GM23248 (cell line): Measurements from ENCODE around the gene JMJD1C. TPM values are rescaled to one million over a fixed set of nuclear protein-coding genes. Genes with fewer than 3 reads are reported as not detected.

Experiments
- DNase-seq: peaks from one replicate; pipeline ENCODE4 v3.0.0-alpha.2; 2015
- H2AFZ ChIP-seq: fragments of 200-600 bp; sonication (generic); 2 replicates; pipeline ENCODE4 v1.6.1; 2016; ENCODE audit warnings: antibody characterized with exemption
- H3F3A ChIP-seq: fragments of 200-600 bp; sonication (generic); 2 replicates; pipeline ENCODE4 v1.6.1; 2016; ENCODE audit warnings: mild to moderate bottlenecking, antibody characterized with exemption, mixed run types; ENCODE audit not compliant: insufficient read depth
- H3K27ac ChIP-seq: fragments of 200-600 bp; sonication (generic); 2 replicates; pipeline ENCODE4 v1.5.1; 2016; ENCODE audit warnings: mild to moderate bottlenecking
- H3K27me3 ChIP-seq: fragments of 200-600 bp; sonication (generic); replicated peaks from 2 replicates; pipeline ENCODE4 v1.6.1; 2016; ENCODE audit warnings: mild to moderate bottlenecking; ENCODE audit not compliant: insufficient read depth
- H3K36me3 ChIP-seq: fragments of 200-600 bp; sonication (generic); 2 replicates; pipeline ENCODE4 v1.6.1; 2016; ENCODE audit warnings: low read depth, mild to moderate bottlenecking
- H3K4me1 ChIP-seq: fragments of 200-600 bp; sonication (generic); 2 replicates; pipeline ENCODE4 v1.6.1; 2016; ENCODE audit warnings: mild to moderate bottlenecking; ENCODE audit not compliant: insufficient read depth
- H3K4me2 ChIP-seq: fragments of 200-600 bp; sonication (generic); one replicate; pipeline ENCODE4 v1.6.1; 2016; ENCODE audit warnings: mild to moderate bottlenecking; ENCODE audit not compliant: unreplicated experiment
- H3K4me3 ChIP-seq: fragments of 200-600 bp; sonication (generic); 2 replicates; pipeline ENCODE4 v1.5.1; 2016; ENCODE audit warnings: mild to moderate bottlenecking
- H3K79me2 ChIP-seq: fragments of 200-600 bp; sonication (generic); 2 replicates; pipeline ENCODE4 v1.6.1; 2016; ENCODE audit warnings: mild to moderate bottlenecking; ENCODE audit not compliant: insufficient read depth
- H3K9ac ChIP-seq: fragments of 200-600 bp; sonication (generic); 2 replicates; pipeline ENCODE4 v1.6.1; 2016; ENCODE audit warnings: mild to moderate bottlenecking
- H3K9me2 ChIP-seq: fragments of 200-600 bp; sonication (generic); 2 replicates; pipeline ENCODE4 v1.6.1; 2016; ENCODE audit warnings: mixed run types, mild to moderate bottlenecking, moderate library complexity; ENCODE audit not compliant: insufficient read depth
- H3K9me3 ChIP-seq: fragments of 200-600 bp; sonication (generic); one replicate; pipeline ENCODE4 v1.6.1; 2017; ENCODE audit warnings: low read depth
- H4K20me1 ChIP-seq: fragments of 200-600 bp; sonication (generic); 2 replicates; pipeline ENCODE4 v1.6.0; 2016; ENCODE audit not compliant: insufficient read depth
- EZH2 ChIP-seq: fragments of 200-600 bp; sonication (generic); IDR thresholded peaks from 2 replicates; pipeline ENCODE4 v1.6.1; 2018; ENCODE audit warnings: antibody characterized with exemption, mild to moderate bottlenecking; ENCODE audit not compliant: insufficient read depth, poor library complexity, severe bottlenecking
- EZH2phosphoT487 ChIP-seq: fragments of 200-600 bp; sonication (generic); IDR thresholded peaks from 2 replicates; pipeline ENCODE4 v1.6.1; 2018; ENCODE audit warnings: antibody characterized with exemption, moderate library complexity, mild to moderate bottlenecking, low read depth; ENCODE audit not compliant: insufficient read depth
- WGBS, 2 experiments: methylation state at CpG; one replicate each; pipeline ENCODE4 v1.1.6; 2015 to 2017; ENCODE audit warnings: low lambda C conversion rate in 2 of 2, low coverage in 1 of 2; ENCODE audit errors: missing lambda C conversion rate in 2 of 2; 5-methylcytosine and 5-hydroxymethylcytosine counted together
- in situ Hi-C: fragments of 300-500 bp; cut with MboI; formaldehyde crosslinking; loops from 2 replicates; pipeline ENCODE4 v1.15.0; 2020
- polyA plus RNA-seq: library from polyadenylated mRNA; unstranded; fragments of >200 nt; fragmentation: Nextera tagmentation; extraction: Ambion mirVana; gene quantifications from 2 replicates; pipeline ENCODE4 v1.2.1, GENCODE V29; 2016
- total RNA-seq: library from RNA; depleted of rRNA; stranded (reverse); fragments of >200 nt; shearing (Covaris generic); gene quantifications from 2 replicates; pipeline ENCODE4 v1.2.3, GENCODE V29; 2014

JMJD1C gene
- total and polyA plus RNA-seq, 2 experiments from 2014 or later: 34.6 to 74.3 TPM

GRCh38 chr10:63392224-63392623 is 73.6 kb downstream of the JMJD1C start:
- H3K79me2 ChIP-seq: peaks cover 100% of the 10 kb centered on the region
- no peaks in the 10 kb centered on the region for H3K27me3 ChIP-seq
- DNase-seq: no peak
- H3K27ac ChIP-seq: no peak overlapping the region
- H3K4me3 ChIP-seq: no peak overlapping the region
- H3K9ac ChIP-seq: no peak overlapping the region
- no peaks in the 10 kb centered on the region for H3K9me3 ChIP-seq
- H4K20me1 ChIP-seq: 0 out of 2 replicates have a peak, but pooled peaks cover 6% of the 10 kb centered on the region
- H3K4me2 ChIP-seq: no peak overlapping the region
- H3F3A ChIP-seq: no peaks in the 10 kb centered on the region
- WGBS, 2 experiments: 98% methylated on average over 6 of the region's 6 CpGs
- no peak overlapping the region for H2AFZ ChIP-seq
- H3K9me2 ChIP-seq: no peaks in the 10 kb centered on the region
- peaks cover 11% of the 10 kb centered on the region; the same call in 1 of the 2 replicates for H3K4me1 ChIP-seq
- in situ Hi-C loops: no loop called here
- no peak for TF ChIP-seq EZH2phosphoT487
- TF ChIP-seq EZH2: no peak
- H3K36me3 ChIP-seq: no peaks in the 10 kb centered on the region

GRCh38 chr10:63391812-63392211 is 74.0 kb downstream of the JMJD1C start:
- H3K4me3 ChIP-seq: no peak overlapping the region
- H3K4me2 ChIP-seq: no peak overlapping the region
- 85 to 86% methylated on average over 4 of the region's 4 CpGs for WGBS, 2 experiments
- no peak overlapping the region for H3K9ac ChIP-seq
- H3K4me1 ChIP-seq: peaks cover 9% of the 10 kb centered on the region; the same call in 1 of the 2 replicates
- no peak overlapping the region for H2AFZ ChIP-seq
- H4K20me1 ChIP-seq: 0 out of 2 replicates have a peak, but pooled peaks cover 6% of the 10 kb centered on the region
- no peaks in the 10 kb centered on the region for H3F3A ChIP-seq
- in situ Hi-C loops: no loop called here
- no peak overlapping the region for H3K27ac ChIP-seq
- TF ChIP-seq EZH2phosphoT487 (no peak), EZH2 (no peak)
- H3K27me3 ChIP-seq: no peaks in the 10 kb centered on the region
- DNase-seq: no peak
- peaks cover 100% of the 10 kb centered on the region for H3K79me2 ChIP-seq
- H3K9me2 ChIP-seq: no peaks in the 10 kb centered on the region
- H3K36me3 ChIP-seq: no peaks in the 10 kb centered on the region
- H3K9me3 ChIP-seq: no peaks in the 10 kb centered on the region

- in situ Hi-C loops: no loop called here
- no peak for TF ChIP-seq EZH2
- no peak for TF ChIP-seq EZH2phosphoT487
Measured at GRCh38 chr10:63390521-63390920, 75.3 kb downstream of the JMJD1C start.

GRCh38 chr10:63388421-63389031 is 77.3 kb downstream of the JMJD1C start:
- Histone ChIP-seq H3K27ac (no peak overlapping the region), H3K4me2 (no peak overlapping the region), H3K27me3 (no peaks in the 10 kb centered on the region), H3K4me1 (0 out of 2 replicates have a peak, but pooled peaks cover 6% of the 10 kb centered on the region), H3K9ac (no peak overlapping the region), H4K20me1 (0 out of 2 replicates have a peak, but pooled peaks cover 6% of the 10 kb centered on the region), H3K9me3 (no peaks in the 10 kb centered on the region), H3K36me3 (no peaks in the 10 kb centered on the region), H3K4me3 (no peak overlapping the region), H3K9me2 (no peaks in the 10 kb centered on the region), H3K79me2 (peaks cover 100% of the 10 kb centered on the region), H3F3A (no peaks in the 10 kb centered on the region), H2AFZ (no peak overlapping the region)
- in situ Hi-C loops: no loop called here
- WGBS, 2 experiments: 79 to 82% methylated on average over 2 of the region's 2 CpGs
- TF ChIP-seq EZH2 (no peak), EZH2phosphoT487 (no peak)
- DNase-seq: no peak

More at GRCh38 chr10:63390521-63390920, 75.3 kb downstream of the JMJD1C start:
- Histone ChIP-seq H3K36me3 (no peaks in the 10 kb centered on the region), H3K27me3 (no peaks in the 10 kb centered on the region), H3K79me2 (peaks cover 100% of the 10 kb centered on the region), H3K4me1 (no peaks in the 10 kb centered on the region), H4K20me1 (0 out of 2 replicates have a peak, but pooled peaks cover 6% of the 10 kb centered on the region), H3K4me2 (no peak overlapping the region), H3K27ac (no peak overlapping the region), H3F3A (no peaks in the 10 kb centered on the region), H3K9me2 (no peaks in the 10 kb centered on the region), H3K4me3 (no peak overlapping the region), H3K9ac (no peak overlapping the region), H3K9me3 (no peaks in the 10 kb centered on the region), H2AFZ (no peak overlapping the region)
- DNase-seq: peak; percentile 13
- WGBS, 2 experiments: 97 to 100% methylated on average over 1 of the region's 1 CpG
